HAP-1 (cell line): ENCODE measurements around the gene SCN4A.

Experiments used
- DNase-seq, 2 experiments: peaks; one replicate each; pipeline ENCODE4 v3.0.0-alpha.2; 2016 to 2020; ENCODE audit warnings: low spot score in 2 of 2
- H3K27me3 ChIP-seq: fragments of 250-450 bp; sonication (Bioruptor Pico); 2 replicates; pipeline ENCODE4 v1.5.1; 2020; ENCODE audit warnings: low read depth, mild to moderate bottlenecking, moderate library complexity
- H3K36me3 ChIP-seq: fragments of 250-450 bp; sonication (Bioruptor Pico); replicated peaks from 2 replicates; pipeline ENCODE4 v1.5.1; 2020; ENCODE audit warnings: mild to moderate bottlenecking
- H3K4me1 ChIP-seq: fragments of 250-450 bp; sonication (Bioruptor Pico); 2 replicates; pipeline ENCODE4 v1.5.1; 2020; ENCODE audit warnings: mild to moderate bottlenecking
- H3K4me3 ChIP-seq: fragments of 250-450 bp; sonication (Bioruptor Pico); 2 replicates; pipeline ENCODE4 v1.5.1; 2020; ENCODE audit warnings: mild to moderate bottlenecking, moderate library complexity
- H3K9me3 ChIP-seq: fragments of 250-450 bp; sonication (Bioruptor Pico); 2 replicates; pipeline ENCODE4 v1.5.1; 2020; ENCODE audit warnings: mild to moderate bottlenecking, moderate library complexity
- in situ Hi-C: fragments of 300-500 bp; cut with MboI; formaldehyde crosslinking; loops from 3 replicates; pipeline ENCODE4 v1.14.3; 2020; ENCODE audit warnings: low sequenced_read_pairs, inconsistent platforms, mixed read lengths

SCN4A gene

GRCh38 chr17:63937920-63938319, 34.8 kb downstream of the SCN4A start:
- DNase-seq, result no peak
- in situ Hi-C loops, result no loop called here
- H3K4me3 ChIP-seq, result no peak overlapping the region
- no peaks in the 10 kb centered on the region for H3K27me3 ChIP-seq
- H3K36me3 ChIP-seq, result no peaks in the 10 kb centered on the region
- H3K9me3 ChIP-seq, result no peaks in the 10 kb centered on the region
- no peaks in the 10 kb centered on the region for H3K4me1 ChIP-seq

GRCh38 chr17:63937319-63937718, 35.4 kb downstream of the SCN4A start:
- no peaks in the 10 kb centered on the region for H3K36me3 ChIP-seq
- in situ Hi-C loops, result no loop called here
- no peak for DNase-seq
- no peaks in the 10 kb centered on the region for H3K9me3 ChIP-seq
- no peaks in the 10 kb centered on the region for H3K4me1 ChIP-seq
- H3K27me3 ChIP-seq, result no peaks in the 10 kb centered on the region
- H3K4me3 ChIP-seq, result no peak overlapping the region

- DNase-seq, result no peak
- in situ Hi-C loops, result no loop called here
- H3K4me1 ChIP-seq, result no peaks in the 10 kb centered on the region
These were observed 38.3 kb downstream of the SCN4A start for GRCh38 chr17:63934183-63935112.

DNA sequence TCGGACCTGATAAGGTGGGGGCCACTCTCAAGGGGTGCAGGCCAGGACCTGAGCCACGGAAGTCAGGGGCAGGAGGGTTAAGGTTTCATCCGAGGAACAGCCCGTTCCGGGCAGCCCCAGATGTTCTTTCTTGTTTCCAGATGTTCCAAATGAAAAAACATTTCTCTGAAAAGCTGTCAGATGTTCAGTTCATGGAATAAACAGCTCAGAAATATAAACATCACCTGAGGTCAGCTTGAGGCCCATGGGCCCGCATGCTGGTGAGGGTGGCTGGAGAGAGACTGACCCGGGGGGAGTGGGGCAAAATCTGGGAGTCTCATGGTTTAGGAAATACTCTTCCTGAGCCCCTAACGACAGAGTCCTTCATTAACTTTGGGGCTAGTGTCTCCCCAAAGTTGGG, 39.1 kb downstream of the SCN4A start:
- no peak overlapping the region for H3K4me3 ChIP-seq
- H3K27me3 ChIP-seq, result no peaks in the 10 kb centered on the region
- H3K4me1 ChIP-seq, result no peaks in the 10 kb centered on the region
- in situ Hi-C loops, result no loop called here
- no peak for DNase-seq
- no peaks in the 10 kb centered on the region for H3K9me3 ChIP-seq
- no peaks in the 10 kb centered on the region for H3K36me3 ChIP-seq

More at GRCh38 chr17:63934183-63935112, 38.3 kb downstream of the SCN4A start:
- Histone ChIP-seq H3K4me3 (no peak overlapping the region), H3K27me3 (no peaks in the 10 kb centered on the region), H3K36me3 (no peaks in the 10 kb centered on the region), H3K9me3 (no peaks in the 10 kb centered on the region)

- Histone ChIP-seq H3K27me3 (no peaks in the 10 kb centered on the region), H3K9me3 (no peaks in the 10 kb centered on the region), H3K4me1 (no peaks in the 10 kb centered on the region), H3K4me3 (no peak overlapping the region), H3K36me3 (no peaks in the 10 kb centered on the region)
- in situ Hi-C loops, result no loop called here
- no peak for DNase-seq
These were observed 40.0 kb downstream of the SCN4A start for GRCh38 chr17:63932721-63933120.

DNA sequence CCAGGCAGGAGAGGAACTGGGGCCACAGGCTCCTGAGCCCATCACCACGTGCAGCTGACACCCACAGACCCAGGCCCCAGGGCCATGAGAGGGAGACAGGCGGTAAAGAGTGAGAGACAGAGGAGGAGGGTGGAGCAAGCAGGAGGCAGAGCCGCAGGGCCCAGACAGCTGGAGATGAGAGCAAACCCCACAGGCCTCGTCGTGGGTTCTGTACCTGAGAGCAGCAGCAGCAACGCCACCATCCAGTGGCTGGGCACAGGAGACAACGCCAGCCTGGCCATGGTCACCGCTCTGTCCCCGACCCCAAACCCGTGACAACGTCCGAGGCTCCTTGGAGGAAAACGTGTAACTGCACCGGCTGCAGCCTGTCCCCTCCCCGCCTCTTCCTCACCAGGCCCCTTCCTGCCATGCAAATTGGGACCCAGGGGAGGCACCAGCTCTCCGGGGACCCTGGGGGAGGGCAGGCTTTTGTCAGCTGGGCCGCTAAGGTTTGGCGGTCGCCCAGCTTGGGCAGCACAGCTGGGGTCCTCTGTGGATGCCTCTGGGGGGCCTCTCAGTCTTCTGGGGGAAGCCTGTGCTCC, 40.6 kb downstream of the SCN4A start, which contains the start of gene CD79B:
Gene CD79B (minus strand): TSS at position 351 of the 581 bp plus-strand sequence. CDS start 70 bp downstream, at position 281.
- Histone ChIP-seq H3K27me3 (no peaks in the 10 kb centered on the region), H3K9me3 (no peaks in the 10 kb centered on the region), H3K36me3 (no peaks in the 10 kb centered on the region), H3K4me1 (no peaks in the 10 kb centered on the region), H3K4me3 (no peak within 1 kb of the TSS)
- DNase-seq, result no peak
- in situ Hi-C loops, result no loop called here

- in situ Hi-C loops, result no loop called here
- no peak for DNase-seq
These were observed 41.7 kb downstream of the SCN4A start for GRCh38 chr17:63930951-63931575.

DNA sequence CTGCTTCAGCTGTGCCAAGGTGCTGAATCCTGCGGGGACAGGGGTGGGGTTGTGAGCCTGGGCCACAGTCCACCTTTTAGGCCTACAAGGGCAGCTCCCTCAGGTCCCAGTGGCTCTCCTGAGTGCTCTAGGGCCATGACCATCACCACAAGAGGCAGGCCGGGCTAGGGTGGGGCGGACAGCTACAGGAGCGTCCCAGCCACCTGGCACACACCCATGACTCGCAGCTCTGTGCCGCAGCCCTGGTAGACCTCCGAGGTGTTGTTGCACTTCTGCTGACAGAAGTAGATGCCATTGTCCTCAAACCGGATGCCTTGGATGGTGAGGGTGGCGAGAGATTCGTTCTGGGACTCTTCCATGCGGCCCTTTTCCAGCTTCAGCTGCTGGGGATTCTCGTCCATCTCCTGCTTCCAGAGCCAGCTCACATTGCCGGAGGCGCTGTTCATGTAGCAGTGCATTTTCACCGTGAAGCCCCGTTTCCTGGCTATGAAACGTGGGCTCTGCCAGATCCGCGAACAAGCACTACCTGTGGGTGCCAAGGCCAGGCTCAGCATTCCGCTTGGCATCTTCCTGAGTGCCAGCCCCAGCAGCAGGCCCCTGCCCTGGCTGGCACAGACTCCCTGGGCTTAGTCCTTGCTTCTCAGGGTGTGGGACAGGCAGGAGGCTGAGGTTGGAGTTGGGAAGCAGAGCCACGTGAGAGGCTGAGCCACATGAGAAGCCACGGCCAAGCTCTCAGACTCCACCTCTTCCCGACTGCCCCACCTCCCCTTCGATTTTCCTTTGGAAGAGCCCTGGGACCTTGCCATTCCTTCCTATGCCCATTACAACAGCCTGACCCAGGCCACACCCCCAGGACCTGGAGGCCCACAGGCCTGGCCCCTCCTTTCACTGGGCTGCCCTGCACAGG, 42.6 kb downstream of the SCN4A start:
- no peak for DNase-seq
- no peaks in the 10 kb centered on the region for H3K9me3 ChIP-seq
- in situ Hi-C loops, result loop anchor here (10.0 kb wide), 1 partner anchor 205 kb away; the partner anchor contains the start of gene ERN1
- H3K4me3 ChIP-seq, result no peak overlapping the region
- no peaks in the 10 kb centered on the region for H3K27me3 ChIP-seq
- H3K4me1 ChIP-seq, result no peaks in the 10 kb centered on the region
- H3K36me3 ChIP-seq, result no peaks in the 10 kb centered on the region

More at GRCh38 chr17:63930951-63931575, 41.7 kb downstream of the SCN4A start:
- Histone ChIP-seq H3K36me3 (no peaks in the 10 kb centered on the region), H3K4me3 (no peak overlapping the region), H3K27me3 (no peaks in the 10 kb centered on the region), H3K4me1 (no peaks in the 10 kb centered on the region), H3K9me3 (no peaks in the 10 kb centered on the region)

DNA sequence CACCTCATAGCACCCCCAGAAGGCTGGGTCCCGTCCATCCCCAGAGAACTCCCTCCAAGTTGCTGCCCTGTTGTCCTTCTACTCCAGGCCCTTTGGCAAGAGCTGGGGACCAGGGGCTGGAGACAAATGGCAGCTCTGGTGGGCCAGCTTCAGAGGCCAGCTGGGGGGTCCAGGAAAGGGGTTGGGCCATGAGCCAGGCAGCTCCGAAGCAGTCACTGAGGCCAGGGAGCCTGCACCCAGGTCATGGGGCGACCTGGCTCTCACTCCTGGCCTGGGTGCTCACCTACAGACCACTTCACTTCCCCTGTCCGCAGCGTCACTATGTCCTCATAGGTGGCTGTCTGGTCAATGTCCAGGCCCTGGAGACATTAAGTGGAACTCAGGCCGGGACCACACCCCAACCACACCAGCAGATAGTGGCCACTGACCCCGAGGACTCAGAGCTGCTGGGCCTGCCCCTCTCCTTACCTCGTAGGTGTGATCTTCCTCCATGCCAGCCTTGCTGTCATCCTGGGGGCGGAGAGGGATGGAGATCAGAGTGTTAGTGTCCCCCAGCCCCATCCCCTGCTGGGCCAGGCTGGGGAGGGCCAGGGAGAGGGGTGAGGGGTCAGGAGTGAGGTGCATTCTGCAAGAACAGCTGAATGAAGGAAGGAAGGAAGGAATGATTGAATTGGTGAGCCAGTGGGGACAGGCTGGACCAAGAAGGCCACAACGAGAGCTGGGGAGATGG, 43.6 kb downstream of the SCN4A start:
- Histone ChIP-seq H3K4me3 (no peak overlapping the region), H3K9me3 (no peaks in the 10 kb centered on the region), H3K36me3 (no peaks in the 10 kb centered on the region), H3K27me3 (no peaks in the 10 kb centered on the region), H3K4me1 (no peaks in the 10 kb centered on the region)
- no peak for DNase-seq
- in situ Hi-C loops, result loop anchor here (10.0 kb wide), 1 partner anchor 206 kb away; the partner anchor contains the start of gene ERN1

DNA sequence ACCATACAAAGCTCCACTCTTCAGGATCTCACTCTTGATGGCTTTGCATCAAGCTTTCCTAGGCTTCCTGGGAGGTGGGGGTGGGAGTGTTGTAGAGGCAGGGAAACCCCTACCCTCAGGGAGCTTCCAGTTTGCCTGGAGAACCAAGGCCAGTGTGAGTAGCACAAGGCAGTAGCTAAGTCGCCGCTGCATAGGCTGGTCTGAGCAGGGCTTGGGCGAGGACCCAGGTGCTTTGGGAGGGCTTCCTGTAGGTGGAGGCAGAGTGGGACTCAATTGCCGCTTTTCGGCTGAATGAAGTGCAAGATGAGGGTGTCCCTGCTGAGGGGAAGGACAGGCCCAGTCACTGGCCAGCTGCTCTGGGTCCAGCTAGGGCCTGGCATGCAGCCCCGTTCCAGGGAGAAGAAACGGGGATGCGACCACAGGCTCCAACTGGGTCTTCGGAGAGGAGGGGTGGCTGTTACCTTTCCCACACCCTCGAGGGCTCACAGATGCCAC, 44.5 kb downstream of the SCN4A start:
- Histone ChIP-seq H3K4me1 (no peaks in the 10 kb centered on the region), H3K9me3 (no peaks in the 10 kb centered on the region), H3K27me3 (no peaks in the 10 kb centered on the region), H3K36me3 (no peaks in the 10 kb centered on the region), H3K4me3 (no peak overlapping the region)
- in situ Hi-C loops, result loop anchor here (10.0 kb wide), 1 partner anchor 207 kb away; the partner anchor contains the start of gene ERN1
- DNase-seq, result no peak

- no peaks in the 10 kb centered on the region for H3K27me3 ChIP-seq
- no peaks in the 10 kb centered on the region for H3K36me3 ChIP-seq
- H3K9me3 ChIP-seq, result no peaks in the 10 kb centered on the region
- no peak for DNase-seq
- H3K4me3 ChIP-seq, result no peak overlapping the region
- in situ Hi-C loops, result loop anchor here (10.0 kb wide), 1 partner anchor 207 kb away; the partner anchor contains the start of gene ERN1
- no peaks in the 10 kb centered on the region for H3K4me1 ChIP-seq
These were observed 45.1 kb downstream of the SCN4A start for GRCh38 chr17:63927464-63928171.

DNA sequence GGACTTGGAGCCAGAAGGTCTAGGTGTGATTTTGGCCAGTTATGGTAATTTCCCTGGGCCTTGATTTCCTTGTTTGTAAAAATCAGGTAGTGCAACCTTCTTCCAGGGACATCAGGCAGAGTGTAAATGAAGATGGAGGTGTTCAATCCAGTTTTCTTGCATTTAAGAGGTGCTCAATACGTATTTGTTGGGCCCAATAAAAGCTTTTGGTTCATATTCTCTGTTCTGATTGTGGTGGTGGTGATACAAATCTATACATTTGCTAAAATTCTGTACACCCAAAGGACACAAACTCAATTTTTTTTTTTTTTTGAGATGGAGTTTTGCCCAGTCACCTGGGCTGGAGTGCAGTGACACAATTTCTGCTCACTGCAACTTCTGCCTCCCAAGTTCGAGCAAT, 46.6 kb downstream of the SCN4A start:
- Histone ChIP-seq H3K27me3 (no peaks in the 10 kb centered on the region), H3K4me3 (no peak overlapping the region), H3K36me3 (no peaks in the 10 kb centered on the region), H3K4me1 (no peaks in the 10 kb centered on the region), H3K9me3 (no peaks in the 10 kb centered on the region)
- in situ Hi-C loops, result loop anchor here (10.0 kb wide), 1 partner anchor 209 kb away; the partner anchor contains the start of gene ERN1
- DNase-seq, result no peak
